Panc1 (cell line): ENCODE measurements around the gene SMARCD2. TPM values are rescaled to one million over a fixed set of nuclear protein-coding genes. Genes with fewer than 3 reads are reported as not detected.
"Not testable (repeated sequence)": the region's sequence is repeated elsewhere in the genome, so short reads cannot be mapped to it uniquely, and the experiment has no call there.

Experiments used
- ATAC-seq: fragments of 200-7000 bp; cut with Tn5 transposase; 2 replicates; pipeline ENCODE4 v1.9.1; 2020; ENCODE audit warnings: mild to moderate bottlenecking, moderate library complexity
- BruUV-seq: library from RNA; stranded (reverse); fragments of 400-500 nt; replicated peaks from 2 replicates; lab custom pipeline; 2021; lab: Mats Ljungman, UMichigan
- CTCF ChIA-PET: fragments of 300-600 bp; sonication (Branson Sonifier 250); formaldehyde crosslinking; loops from one replicate; lab custom pipeline; 2022; ENCODE audit warnings: antibody characterized with exemption; lab: Charles Lee
- POLR2A ChIA-PET: fragments of 300-600 bp; sonication (Branson Sonifier 250); formaldehyde crosslinking; loops from one replicate; lab custom pipeline; 2022; ENCODE audit warnings: antibody characterized with exemption; lab: Charles Lee
- DNase-seq: peaks from one replicate; pipeline ENCODE4 v3.0.0-alpha.2; 2010; ENCODE audit warnings: low read depth, low spot score
- H3K27ac ChIP-seq: 2 replicates; pipeline ENCODE4 v1.5.1; 2011; ENCODE audit warnings: mild to moderate bottlenecking, low read length, inconsistent platforms
- H3K27me3 ChIP-seq: fragments of 200-500 bp; sonication (Bioruptor generic); 2 replicates; pipeline ENCODE4 v1.6.0; 2014; ENCODE audit warnings: low read length, inconsistent platforms; ENCODE audit not compliant: control insufficient read depth, insufficient read depth
- H3K36me3 ChIP-seq: fragments of 200-500 bp; sonication (Bioruptor generic); 2 replicates; pipeline ENCODE4 v1.5.1; 2014; ENCODE audit warnings: inconsistent platforms, mild to moderate bottlenecking, low read length, moderate library complexity; ENCODE audit not compliant: control insufficient read depth, insufficient read depth
- H3K4me1 ChIP-seq: 2 replicates; pipeline ENCODE4 v1.5.1; 2011; ENCODE audit warnings: inconsistent platforms, mild to moderate bottlenecking, low read length, moderate library complexity; ENCODE audit not compliant: control insufficient read depth, insufficient read depth
- H3K4me3 ChIP-seq, 2 experiments: 2 replicates each; pipeline ENCODE4 v1.5.1; 2011 to 2012; ENCODE audit warnings: low read depth in 2 of 2, low read length in 2 of 2, mild to moderate bottlenecking in 2 of 2, inconsistent platforms in 1 of 2, moderate library complexity in 1 of 2
- H3K9me3 ChIP-seq: fragments of 200-500 bp; sonication (Bioruptor generic); 2 replicates; pipeline ENCODE4 v1.5.1; 2014; ENCODE audit warnings: low read depth, mild to moderate bottlenecking, inconsistent platforms, low read length, moderate library complexity; ENCODE audit not compliant: control insufficient read depth, insufficient read depth
- CTCF ChIP-seq: fragments of 450-650 bp; IDR thresholded peaks from 2 replicates; pipeline ENCODE4 v1.5.1; 2017; ENCODE audit warnings: mild to moderate bottlenecking
- POLR2AphosphoS5 ChIP-seq: IDR thresholded peaks from 2 replicates; pipeline ENCODE4 v1.6.1; 2012; ENCODE audit warnings: mild to moderate bottlenecking, low read depth, low read length, moderate library complexity
- SIN3A ChIP-seq: IDR thresholded peaks from 2 replicates; pipeline ENCODE4 v1.6.1; 2012; ENCODE audit warnings: low read depth, mild to moderate bottlenecking, low read length, moderate library complexity, borderline replicate concordance; ENCODE audit not compliant: insufficient read depth
- TCF7L2 ChIP-seq: IDR thresholded peaks from 2 replicates; pipeline ENCODE4 v1.6.1; 2011; ENCODE audit warnings: mild to moderate bottlenecking, low read depth, low read length, inconsistent platforms
- in situ Hi-C: cut with HindIII; loops from 2 replicates; pipeline ENCODE4 v1.10.0; 2016; ENCODE audit warnings: low sequenced_read_pairs, low pct_unique_long_range_greater_than_20kb
- intact Hi-C: fragments of 100-400 bp; cut with micrococcal nuclease; formaldehyde crosslinking; loops from one replicate; pipeline ENCODE4 v1.10.0; 2022; ENCODE audit not compliant: unreplicated experiment
- total RNA-seq: library from RNA; stranded (reverse); gene quantifications from one replicate; pipeline ENCODE4 v1.2.1, GENCODE V29; 2021; ENCODE audit not compliant: unreplicated experiment
- TF ChIP-seq, protein P1 (sequence below), 2 experiments: IDR thresholded peaks; 2 replicates each; pipeline ENCODE4 v1.6.1; 2011 to 2012; ENCODE audit warnings: low read depth in 2 of 2, control low read depth in 1 of 2, low read length in 1 of 2, mild to moderate bottlenecking in 1 of 2, moderate library complexity in 1 of 2; ENCODE audit not compliant: insufficient read depth in 1 of 2

The SMARCD2 gene
- total RNA-seq, 1 experiment from 2014 or later, result 59.4 TPM

GRCh38 chr17:63845509-63845908 lies 3.0 kb upstream of the SMARCD2 start:
- ATAC-seq (no peak), DNase-seq (no peak)
- Histone ChIP-seq H3K27ac (no peak overlapping the region), H3K4me3 (no peak overlapping the region), H3K9me3 (no peaks in the 10 kb centered on the region), H3K36me3 (peaks cover 6% of the 10 kb centered on the region; the same call in 1 of the 2 replicates), H3K27me3 (no peaks in the 10 kb centered on the region), H3K4me1 (peaks cover 16% of the 10 kb centered on the region)
- in situ Hi-C loops (no loop called here), intact Hi-C loops (no loop called here)
- ChIA-PET POLR2A (no interaction called here), CTCF (no interaction called here)
- BruUV-seq, result no TSS peak
- TF ChIP-seq, protein P1, sequence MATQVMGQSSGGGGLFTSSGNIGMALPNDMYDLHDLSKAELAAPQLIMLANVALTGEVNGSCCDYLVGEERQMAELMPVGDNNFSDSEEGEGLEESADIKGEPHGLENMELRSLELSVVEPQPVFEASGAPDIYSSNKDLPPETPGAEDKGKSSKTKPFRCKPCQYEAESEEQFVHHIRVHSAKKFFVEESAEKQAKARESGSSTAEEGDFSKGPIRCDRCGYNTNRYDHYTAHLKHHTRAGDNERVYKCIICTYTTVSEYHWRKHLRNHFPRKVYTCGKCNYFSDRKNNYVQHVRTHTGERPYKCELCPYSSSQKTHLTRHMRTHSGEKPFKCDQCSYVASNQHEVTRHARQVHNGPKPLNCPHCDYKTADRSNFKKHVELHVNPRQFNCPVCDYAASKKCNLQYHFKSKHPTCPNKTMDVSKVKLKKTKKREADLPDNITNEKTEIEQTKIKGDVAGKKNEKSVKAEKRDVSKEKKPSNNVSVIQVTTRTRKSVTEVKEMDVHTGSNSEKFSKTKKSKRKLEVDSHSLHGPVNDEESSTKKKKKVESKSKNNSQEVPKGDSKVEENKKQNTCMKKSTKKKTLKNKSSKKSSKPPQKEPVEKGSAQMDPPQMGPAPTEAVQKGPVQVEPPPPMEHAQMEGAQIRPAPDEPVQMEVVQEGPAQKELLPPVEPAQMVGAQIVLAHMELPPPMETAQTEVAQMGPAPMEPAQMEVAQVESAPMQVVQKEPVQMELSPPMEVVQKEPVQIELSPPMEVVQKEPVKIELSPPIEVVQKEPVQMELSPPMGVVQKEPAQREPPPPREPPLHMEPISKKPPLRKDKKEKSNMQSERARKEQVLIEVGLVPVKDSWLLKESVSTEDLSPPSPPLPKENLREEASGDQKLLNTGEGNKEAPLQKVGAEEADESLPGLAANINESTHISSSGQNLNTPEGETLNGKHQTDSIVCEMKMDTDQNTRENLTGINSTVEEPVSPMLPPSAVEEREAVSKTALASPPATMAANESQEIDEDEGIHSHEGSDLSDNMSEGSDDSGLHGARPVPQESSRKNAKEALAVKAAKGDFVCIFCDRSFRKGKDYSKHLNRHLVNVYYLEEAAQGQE (IDR thresholded peaks at IDR 0.05; ENCODE audit: insufficient read depth in 1 of 2, low read depth in 2 of 2, low read length in 1 of 2), result no peak
- TF ChIP-seq TCF7L2, result no peak
- no peak for TF ChIP-seq CTCF
- TF ChIP-seq SIN3A, result no peak
- TF ChIP-seq POLR2AphosphoS5, result no peak

GRCh38 chr17:63843910-63844677 lies 1.6 kb upstream of the SMARCD2 start:
- Histone ChIP-seq H3K9me3 (no peaks in the 10 kb centered on the region), H3K4me3 (peak overlapping the region; percentile 67 to 82), H3K27ac (peak overlapping the region; percentile 86), H3K36me3 (peaks cover 6% of the 10 kb centered on the region; the same call in 1 of the 2 replicates), H3K27me3 (no peaks in the 10 kb centered on the region), H3K4me1 (peaks cover 27% of the 10 kb centered on the region)
- DNase-seq, result no peak
- POLR2A ChIA-PET, result interaction anchor here (0.6 kb wide), 3 partner anchors 14 to 177 kb away, joined by 3 to 8 read pairs (median 4); no protein-coding TSS in a partner anchor
- CTCF ChIA-PET, result interaction anchor here (0.6 kb wide), 2 partner anchors 15 to 60 kb away, joined by 3 to 5 read pairs; no protein-coding TSS in a partner anchor
- no peak for TF ChIP-seq SIN3A
- no peak for TF ChIP-seq POLR2AphosphoS5
- TF ChIP-seq, protein P1 (IDR thresholded peaks at IDR 0.05; ENCODE audit: insufficient read depth in 1 of 2, low read depth in 2 of 2, low read length in 1 of 2), result no peak
- no peak for TF ChIP-seq CTCF
- no peak for TF ChIP-seq TCF7L2
- no peak for ATAC-seq
- intact Hi-C loops (no loop called here), in situ Hi-C loops (no loop called here)
- BruUV-seq, result no TSS peak

DNA sequence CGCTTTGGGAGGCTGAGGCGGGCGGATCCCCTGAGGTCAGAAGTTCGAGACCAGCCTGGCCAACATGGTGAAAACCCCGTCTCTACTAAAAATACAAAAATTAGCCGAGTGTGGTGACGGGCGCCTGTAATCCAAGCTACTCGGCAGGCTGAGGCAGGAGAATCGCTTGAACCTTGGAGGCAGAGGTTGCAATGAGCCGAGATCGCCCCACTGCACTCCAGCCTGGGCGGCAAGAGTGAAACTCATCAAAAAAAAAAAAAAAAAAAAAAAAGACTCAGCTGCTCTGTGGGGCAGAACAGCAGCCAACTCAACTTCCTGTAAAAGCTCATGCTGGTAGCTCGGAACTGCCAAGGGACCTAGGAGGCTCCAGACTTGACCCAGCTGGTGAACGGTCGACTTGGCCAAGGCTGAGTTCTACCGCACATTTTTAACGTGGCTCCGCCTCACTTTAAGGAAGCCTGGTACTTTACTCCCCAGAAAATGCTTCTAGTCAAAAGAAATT lies 953 bp upstream of the SMARCD2 start:
- H3K36me3 ChIP-seq, H3K9me3 ChIP-seq, BruUV-seq, DNase-seq, in situ Hi-C loops, ATAC-seq, H3K27me3 ChIP-seq, intact Hi-C loops: not testable (repeated sequence)
- ChIA-PET CTCF (interaction anchor here (0.6 kb wide), 2 partner anchors 16 to 61 kb away, joined by 3 to 5 read pairs; no protein-coding TSS in a partner anchor), POLR2A (interaction anchor here (0.6 kb wide), 2 partner anchors 13 to 177 kb away, joined by 3 to 4 read pairs; no protein-coding TSS in a partner anchor)
- peak overlapping the region; percentile 86 for H3K27ac ChIP-seq
- peak overlapping the region; percentile 67 to 82 for H3K4me3 ChIP-seq
- H3K4me1 ChIP-seq, result peaks cover 31% of the 10 kb centered on the region
